Activated naive CD8-positive, alpha-beta T cell treated with anti-CD3 and anti-CD28 coated beads for 36 hours (primary cell): ENCODE results near the gene DCC. TPM values are rescaled to one million over a fixed set of nuclear protein-coding genes. Genes with fewer than 3 reads are reported as not detected.

Source experiments
- DNase-seq: peaks from one replicate; pipeline ENCODE4 v3.0.0; 2021
- H3K27ac Mint-ChIP-seq: one replicate; pipeline ENCODE4 v1.8.0; 2022; ENCODE audit warnings: mild to moderate bottlenecking, moderate library complexity, mixed read lengths
- H3K27me3 Mint-ChIP-seq: one replicate; pipeline ENCODE4 v1.8.0; 2022; ENCODE audit warnings: mild to moderate bottlenecking, mixed read lengths
- H3K36me3 Mint-ChIP-seq: one replicate; pipeline ENCODE4 v1.8.0; 2021; ENCODE audit warnings: mild to moderate bottlenecking, mixed read lengths
- H3K4me1 Mint-ChIP-seq: one replicate; pipeline ENCODE4 v1.8.0; 2021; ENCODE audit warnings: mixed read lengths
- H3K4me3 Mint-ChIP-seq: one replicate; pipeline ENCODE4 v1.8.0; 2022; ENCODE audit warnings: mild to moderate bottlenecking, moderate library complexity, mixed read lengths
- H3K9me3 Mint-ChIP-seq: one replicate; pipeline ENCODE4 v1.8.0; 2022; ENCODE audit warnings: mixed read lengths
- total RNA-seq, 2 experiments: library from RNA; stranded (reverse); gene quantifications; one replicate each; pipeline ENCODE4 v1.2.3, GENCODE V29; 2021

The DCC gene
- total RNA-seq, 2 experiments from 2014 or later = not detected

DNA sequence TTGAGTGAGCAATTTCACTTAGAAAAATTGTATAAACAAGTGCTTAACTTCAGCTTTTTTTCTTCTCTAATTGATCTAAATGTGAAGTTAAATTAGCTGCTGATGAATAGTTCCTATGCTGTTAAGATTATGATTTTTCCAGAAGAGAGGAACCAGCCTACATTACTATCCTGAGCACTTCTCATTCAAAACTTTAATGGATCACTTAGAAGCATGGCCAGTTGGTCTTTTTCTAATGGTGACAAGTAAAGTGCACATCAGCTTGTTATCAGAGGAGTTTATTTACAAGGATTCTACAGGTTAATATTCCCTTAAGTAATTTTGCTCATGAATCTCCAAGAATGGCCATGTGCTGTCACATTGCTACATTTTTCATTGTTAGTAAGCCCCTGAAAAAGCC lies 37.1 kb downstream of the DCC start:
- DNase-seq = no peak
- peaks cover 3% of the 10 kb centered on the region for H3K9me3 Mint-ChIP-seq
- no peak overlapping the region for H3K4me3 Mint-ChIP-seq
- H3K4me1 Mint-ChIP-seq = no peaks in the 10 kb centered on the region
- H3K27ac Mint-ChIP-seq = no peak overlapping the region
- no peaks in the 10 kb centered on the region for H3K27me3 Mint-ChIP-seq
- H3K36me3 Mint-ChIP-seq = no peaks in the 10 kb centered on the region

DNA sequence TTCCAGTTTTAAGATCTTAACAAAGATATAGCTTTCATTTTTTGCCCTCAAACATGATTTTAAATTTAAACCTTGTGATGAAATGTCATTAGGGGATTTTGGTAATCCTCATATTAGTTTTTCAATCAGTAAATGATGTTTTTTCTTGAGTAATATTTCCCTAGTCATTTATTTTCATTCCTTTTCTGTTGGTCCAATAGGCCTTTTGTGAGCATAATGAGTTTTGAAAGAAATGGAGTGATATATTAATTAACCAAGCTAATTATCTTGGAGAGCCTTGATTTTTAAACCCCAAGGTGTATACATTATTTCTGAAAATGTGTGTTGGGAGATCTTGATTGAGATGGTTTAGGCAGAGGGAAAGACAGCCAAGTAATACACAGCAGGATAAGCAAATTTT lies 46.3 kb downstream of the DCC start:
- Mint-ChIP-seq H3K4me1 (no peaks in the 10 kb centered on the region), H3K9me3 (no peaks in the 10 kb centered on the region), H3K4me3 (no peak overlapping the region), H3K27me3 (no peaks in the 10 kb centered on the region), H3K36me3 (no peaks in the 10 kb centered on the region), H3K27ac (no peak overlapping the region)
- DNase-seq = no peak

DNA sequence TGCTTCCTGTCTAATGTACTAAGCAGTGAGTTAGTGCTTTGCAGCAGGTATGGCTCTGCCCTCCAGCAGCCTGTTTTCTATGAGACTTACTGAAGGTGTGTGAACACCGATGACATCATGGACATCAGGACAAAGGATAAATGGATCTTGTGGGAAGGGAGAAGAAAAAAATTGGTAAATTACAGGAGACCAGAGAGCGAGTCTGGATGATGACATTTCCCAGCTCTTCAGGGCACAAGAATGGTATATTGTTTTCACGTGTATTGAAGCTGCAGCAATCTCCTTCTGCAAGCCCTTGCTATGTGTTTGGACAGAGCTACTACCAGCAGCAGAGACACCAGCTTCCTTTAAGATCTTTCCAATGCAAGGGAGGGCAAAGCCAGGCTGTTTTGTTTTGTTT lies 47.2 kb downstream of the DCC start:
- Mint-ChIP-seq H3K36me3 (no peaks in the 10 kb centered on the region), H3K4me3 (no peak overlapping the region), H3K4me1 (no peaks in the 10 kb centered on the region), H3K27ac (no peak overlapping the region), H3K9me3 (no peaks in the 10 kb centered on the region), H3K27me3 (no peaks in the 10 kb centered on the region)
- no peak for DNase-seq

DNA sequence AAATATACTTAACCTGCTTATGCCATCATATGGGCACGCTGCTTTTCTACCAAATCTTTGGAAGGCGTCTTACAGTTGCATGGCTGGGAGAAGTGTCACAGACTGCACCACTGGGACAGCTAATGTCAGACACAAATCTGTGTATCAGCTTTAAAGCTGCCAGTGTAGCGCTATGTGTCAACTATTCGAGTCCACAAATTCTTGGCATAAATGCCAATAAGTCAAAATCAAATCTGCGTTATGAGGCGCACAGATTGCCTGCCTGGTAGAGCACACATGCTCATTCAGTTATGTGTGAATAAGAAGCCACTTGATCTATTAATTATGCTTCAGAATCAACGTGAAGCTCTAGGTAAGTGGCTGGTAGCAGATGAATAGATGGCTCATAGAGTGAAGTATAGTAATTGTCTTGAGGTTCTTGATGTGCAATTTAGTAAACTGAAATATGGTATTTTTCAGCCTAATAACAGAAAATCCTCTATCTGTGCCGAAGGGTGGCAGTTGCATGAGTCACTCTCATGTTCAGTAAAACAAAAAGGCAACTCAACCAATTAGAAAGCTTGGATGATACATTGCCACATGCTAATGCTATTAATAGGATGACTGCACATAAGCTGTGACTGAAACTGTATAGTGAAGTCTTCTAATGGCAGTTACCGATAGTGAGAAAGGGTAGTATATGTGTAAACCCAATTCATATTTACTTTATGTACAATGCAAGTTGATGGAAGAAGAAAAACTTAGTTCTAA lies 52.0 kb downstream of the DCC start:
- peaks cover 1% of the 10 kb centered on the region for H3K9me3 Mint-ChIP-seq
- no peaks in the 10 kb centered on the region for H3K4me1 Mint-ChIP-seq
- H3K27ac Mint-ChIP-seq = no peak overlapping the region
- no peak overlapping the region for H3K4me3 Mint-ChIP-seq
- no peak for DNase-seq
- H3K36me3 Mint-ChIP-seq = no peaks in the 10 kb centered on the region
- H3K27me3 Mint-ChIP-seq = no peaks in the 10 kb centered on the region

DNA sequence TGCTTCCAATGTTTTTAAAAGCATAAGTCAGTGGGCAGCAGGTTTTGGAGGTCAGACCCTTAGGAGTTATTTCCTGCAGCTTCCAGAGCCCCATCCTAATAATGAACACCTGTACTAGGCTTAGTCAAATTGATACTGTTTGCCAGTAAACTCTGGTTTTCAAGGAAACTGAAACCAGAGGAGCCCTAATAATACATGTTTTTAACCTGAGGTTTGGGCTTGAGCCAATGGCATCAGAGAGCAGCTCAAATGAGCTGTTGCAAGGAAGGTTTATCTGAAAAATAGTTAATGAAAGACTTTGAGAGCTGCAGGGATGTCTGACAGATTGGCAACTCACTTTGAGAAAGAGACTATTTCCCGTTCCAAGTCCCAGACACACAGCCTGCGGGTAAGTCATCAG lies 54.6 kb downstream of the DCC start:
- H3K4me3 Mint-ChIP-seq = no peak overlapping the region
- no peaks in the 10 kb centered on the region for H3K27me3 Mint-ChIP-seq
- H3K4me1 Mint-ChIP-seq = no peaks in the 10 kb centered on the region
- H3K9me3 Mint-ChIP-seq = peaks cover 1% of the 10 kb centered on the region
- DNase-seq = no peak
- H3K36me3 Mint-ChIP-seq = no peaks in the 10 kb centered on the region
- no peak overlapping the region for H3K27ac Mint-ChIP-seq

DNA sequence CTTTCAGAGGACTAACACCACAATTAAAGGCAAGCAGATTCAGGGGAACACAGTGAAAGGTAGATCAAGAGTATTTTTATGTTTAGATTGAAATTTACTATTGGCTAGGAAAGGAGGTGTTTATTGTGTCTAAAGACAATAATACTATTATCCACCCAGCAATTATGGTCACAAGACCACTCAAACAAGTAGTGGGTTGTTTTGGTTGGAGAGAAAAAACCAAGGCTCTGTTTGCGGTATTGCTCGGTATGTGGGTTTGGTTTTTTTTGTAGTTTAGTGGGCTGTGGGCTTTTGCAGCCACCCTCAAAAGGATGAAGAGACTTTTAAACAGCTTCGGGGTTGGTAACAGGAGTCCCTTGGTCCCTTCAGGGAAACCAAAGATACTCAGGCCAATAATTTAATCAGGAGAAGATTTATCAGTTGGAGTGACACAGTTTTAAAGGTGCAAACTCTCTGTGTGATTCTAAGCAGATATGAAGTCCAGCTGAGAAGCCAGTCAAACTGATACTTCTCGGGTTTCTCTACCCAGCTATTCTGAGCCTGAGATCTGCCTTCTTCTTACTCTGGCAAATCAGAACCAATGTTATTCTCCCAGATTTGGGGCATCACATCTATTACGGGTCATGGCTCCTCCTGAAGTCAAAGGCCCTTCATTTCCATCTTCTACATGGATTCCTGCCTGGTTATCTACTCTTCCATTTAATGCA lies 55.3 kb downstream of the DCC start:
- Mint-ChIP-seq H3K27me3 (no peaks in the 10 kb centered on the region), H3K36me3 (no peaks in the 10 kb centered on the region), H3K4me1 (no peaks in the 10 kb centered on the region), H3K4me3 (no peak overlapping the region), H3K27ac (no peak overlapping the region), H3K9me3 (peaks cover 1% of the 10 kb centered on the region)
- DNase-seq = no peak

DNA sequence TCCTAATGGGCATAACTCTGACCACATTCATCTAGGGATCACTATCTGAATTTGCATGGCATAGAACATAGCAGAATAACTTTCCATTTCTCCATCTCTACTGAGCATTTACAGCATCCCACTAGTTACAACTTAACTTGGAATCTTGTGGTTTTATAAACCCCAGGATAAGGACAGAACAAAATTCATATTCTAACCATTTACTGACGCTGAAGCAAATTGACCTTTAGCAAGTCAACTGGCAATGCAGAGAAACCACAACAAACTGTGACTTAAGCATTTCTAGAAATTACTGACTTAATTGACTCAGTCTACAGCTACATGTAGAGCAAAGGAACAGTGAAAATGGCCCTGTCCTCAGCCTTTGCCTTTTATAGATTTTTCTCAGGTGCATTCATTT lies 61.2 kb downstream of the DCC start:
- DNase-seq = no peak
- no peaks in the 10 kb centered on the region for H3K27me3 Mint-ChIP-seq
- H3K4me3 Mint-ChIP-seq = no peak overlapping the region
- no peaks in the 10 kb centered on the region for H3K4me1 Mint-ChIP-seq
- H3K9me3 Mint-ChIP-seq = no peaks in the 10 kb centered on the region
- no peaks in the 10 kb centered on the region for H3K36me3 Mint-ChIP-seq
- no peak overlapping the region for H3K27ac Mint-ChIP-seq

DNA sequence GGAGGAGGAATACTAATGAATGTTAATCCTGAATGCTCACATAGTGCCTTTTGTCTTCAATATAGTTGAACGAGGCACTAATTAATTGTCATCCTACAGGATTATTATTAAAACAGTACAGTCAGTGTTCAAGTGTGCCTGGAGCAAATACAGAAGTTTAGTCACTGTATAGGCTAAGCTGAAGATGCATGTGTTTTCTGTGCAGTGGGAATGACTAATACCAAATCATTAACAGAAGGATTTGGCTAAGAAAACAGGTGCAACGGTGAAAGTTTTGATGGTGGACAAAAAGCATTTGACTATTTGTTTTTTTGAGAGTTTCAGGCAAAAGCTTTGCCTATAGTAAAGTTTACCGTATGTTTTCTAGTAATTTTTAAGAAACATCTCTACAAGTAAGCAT lies 62.8 kb downstream of the DCC start:
- H3K36me3 Mint-ChIP-seq = no peaks in the 10 kb centered on the region
- no peak for DNase-seq
- no peaks in the 10 kb centered on the region for H3K9me3 Mint-ChIP-seq
- H3K4me3 Mint-ChIP-seq = no peak overlapping the region
- no peaks in the 10 kb centered on the region for H3K4me1 Mint-ChIP-seq
- H3K27me3 Mint-ChIP-seq = no peaks in the 10 kb centered on the region
- H3K27ac Mint-ChIP-seq = no peak overlapping the region

DNA sequence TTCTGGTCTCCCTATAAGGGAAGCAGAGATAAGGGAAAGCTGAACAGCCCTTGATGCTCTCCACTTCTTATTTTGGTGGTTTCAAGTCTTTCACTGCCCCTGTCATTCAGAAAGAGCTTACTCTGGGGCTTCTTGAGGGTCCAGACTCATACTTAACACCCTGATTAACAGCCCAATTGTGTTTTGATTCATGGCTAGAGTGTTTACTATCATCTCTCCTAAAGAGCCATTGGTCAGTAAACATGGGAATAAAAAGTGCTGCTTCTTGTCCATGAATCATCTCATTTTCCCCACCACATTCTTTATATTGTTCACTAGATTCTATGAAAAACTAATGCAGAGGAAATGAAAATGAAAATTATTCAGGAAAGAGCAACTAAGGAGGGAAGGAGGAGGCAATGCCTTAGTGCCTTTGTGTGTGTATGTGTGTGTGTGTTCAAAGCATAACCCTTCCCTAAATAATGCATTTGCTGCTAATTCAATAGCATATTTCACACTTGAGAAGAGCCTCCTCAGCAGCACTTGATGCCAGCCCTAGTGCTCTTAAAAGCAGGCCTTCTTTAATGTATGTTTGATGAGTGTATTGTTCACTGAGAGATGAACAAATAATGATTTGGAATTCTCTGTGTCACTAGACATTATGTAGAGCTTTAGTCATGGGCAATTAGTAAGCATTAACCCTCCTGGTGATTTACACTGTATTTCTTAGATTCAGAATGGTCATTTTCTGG lies 63.5 kb downstream of the DCC start:
- no peak overlapping the region for H3K4me3 Mint-ChIP-seq
- DNase-seq = no peak
- H3K4me1 Mint-ChIP-seq = no peaks in the 10 kb centered on the region
- no peaks in the 10 kb centered on the region for H3K36me3 Mint-ChIP-seq
- no peak overlapping the region for H3K27ac Mint-ChIP-seq
- H3K27me3 Mint-ChIP-seq = no peaks in the 10 kb centered on the region
- no peaks in the 10 kb centered on the region for H3K9me3 Mint-ChIP-seq

DNA sequence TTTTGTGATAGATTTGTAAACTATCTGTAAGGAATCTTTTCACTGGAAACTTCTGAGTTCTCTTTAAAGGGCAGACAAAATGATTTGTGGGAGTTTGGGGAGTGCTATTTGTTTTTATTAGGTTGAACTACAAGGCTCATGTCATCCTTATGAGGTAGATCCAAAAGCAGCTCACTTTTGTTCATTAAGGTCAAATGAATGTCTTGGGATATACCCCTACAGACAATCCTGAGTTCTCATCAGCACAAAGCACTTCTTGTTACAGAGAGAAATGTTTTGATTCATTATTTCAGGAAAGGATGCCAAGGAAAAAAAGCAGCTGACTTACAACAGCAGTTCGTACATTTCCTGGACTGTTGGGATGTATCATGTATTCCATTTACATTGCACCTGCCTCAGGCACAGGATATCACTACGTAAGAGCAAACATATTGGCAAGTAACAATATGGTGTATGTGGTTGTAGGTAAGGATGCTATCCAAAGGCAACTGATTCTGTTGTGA lies 68.9 kb downstream of the DCC start:
- H3K27me3 Mint-ChIP-seq = no peaks in the 10 kb centered on the region
- no peak for DNase-seq
- H3K36me3 Mint-ChIP-seq = no peaks in the 10 kb centered on the region
- H3K27ac Mint-ChIP-seq = no peak overlapping the region
- H3K4me1 Mint-ChIP-seq = no peaks in the 10 kb centered on the region
- H3K9me3 Mint-ChIP-seq = no peaks in the 10 kb centered on the region
- no peak overlapping the region for H3K4me3 Mint-ChIP-seq

DNA sequence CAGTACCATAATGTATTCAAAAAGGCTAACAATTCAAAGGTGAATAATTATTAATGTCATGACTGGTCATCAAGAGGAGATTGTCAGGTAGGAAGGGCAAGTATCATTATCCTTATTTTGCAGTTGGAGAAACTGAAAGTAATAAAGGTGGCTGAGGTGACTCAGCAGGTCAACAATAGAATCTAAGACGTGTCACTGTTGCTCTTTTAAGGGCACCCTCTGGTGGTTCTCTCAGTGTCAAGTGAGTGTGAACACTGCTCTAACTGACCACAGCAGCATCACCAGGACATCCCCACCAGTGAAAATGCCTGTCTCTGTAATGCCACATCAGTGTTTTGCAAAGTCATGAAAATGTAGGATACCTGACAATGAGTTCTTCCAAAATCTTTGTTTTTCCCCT lies 69.7 kb downstream of the DCC start:
- no peak overlapping the region for H3K4me3 Mint-ChIP-seq
- H3K27me3 Mint-ChIP-seq = no peaks in the 10 kb centered on the region
- H3K9me3 Mint-ChIP-seq = no peaks in the 10 kb centered on the region
- H3K36me3 Mint-ChIP-seq = no peaks in the 10 kb centered on the region
- H3K4me1 Mint-ChIP-seq = no peaks in the 10 kb centered on the region
- no peak overlapping the region for H3K27ac Mint-ChIP-seq
- no peak for DNase-seq

DNA sequence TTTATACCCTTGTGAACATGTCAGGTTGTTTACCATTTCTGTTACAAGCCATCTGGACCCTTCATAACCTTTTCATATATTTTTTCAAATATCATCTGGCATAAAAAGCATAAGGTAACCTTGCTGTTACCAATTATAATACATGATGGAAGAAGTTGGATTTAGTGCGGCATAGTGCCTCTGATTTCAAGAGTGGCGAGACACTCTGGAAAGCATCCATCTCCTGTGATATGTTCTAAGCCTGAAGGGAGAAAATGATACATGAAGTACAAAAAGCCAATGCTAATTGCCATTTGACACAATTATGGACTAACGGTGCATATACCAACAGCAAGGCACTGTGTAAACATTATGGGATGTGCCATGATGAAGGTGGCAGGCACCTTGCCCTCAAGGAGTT lies 75.1 kb downstream of the DCC start:
- Mint-ChIP-seq H3K4me1 (no peaks in the 10 kb centered on the region), H3K36me3 (no peaks in the 10 kb centered on the region), H3K27ac (no peak overlapping the region), H3K4me3 (no peak overlapping the region), H3K27me3 (no peaks in the 10 kb centered on the region), H3K9me3 (peaks cover 2% of the 10 kb centered on the region)
- DNase-seq = no peak

DNA sequence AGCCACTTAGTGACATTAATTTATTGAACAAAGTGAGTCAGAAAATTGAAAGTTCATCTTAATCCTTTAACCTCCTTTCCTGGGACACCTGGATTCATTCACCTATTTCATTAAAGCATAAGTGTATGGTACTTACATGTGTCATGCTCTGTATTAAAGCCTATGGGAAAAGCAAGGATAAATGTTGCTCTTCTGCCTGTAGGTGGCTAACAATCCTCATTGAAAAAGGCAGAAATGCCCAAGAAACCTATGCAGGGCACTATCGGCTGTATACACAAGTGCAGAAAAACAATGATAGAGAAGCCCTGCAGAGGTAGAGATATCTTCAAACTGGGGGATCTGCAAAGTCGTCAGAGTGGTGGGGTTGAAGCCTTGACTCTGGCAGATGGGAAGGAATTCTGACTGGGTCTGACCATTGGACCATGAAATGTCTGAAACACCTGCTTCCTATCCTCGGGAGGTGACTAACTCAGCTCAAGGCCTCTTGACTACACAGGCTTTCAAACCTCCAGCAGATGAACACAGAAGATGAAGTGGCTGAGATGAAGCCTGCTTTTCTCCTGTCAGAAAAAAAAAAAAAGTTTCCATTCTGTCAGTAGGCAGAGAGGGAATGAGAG lies 83.1 kb downstream of the DCC start:
- H3K27me3 Mint-ChIP-seq = no peaks in the 10 kb centered on the region
- H3K36me3 Mint-ChIP-seq = no peaks in the 10 kb centered on the region
- H3K9me3 Mint-ChIP-seq = peaks cover 2% of the 10 kb centered on the region
- no peaks in the 10 kb centered on the region for H3K4me1 Mint-ChIP-seq
- DNase-seq = no peak
- no peak overlapping the region for H3K4me3 Mint-ChIP-seq
- no peak overlapping the region for H3K27ac Mint-ChIP-seq

DNA sequence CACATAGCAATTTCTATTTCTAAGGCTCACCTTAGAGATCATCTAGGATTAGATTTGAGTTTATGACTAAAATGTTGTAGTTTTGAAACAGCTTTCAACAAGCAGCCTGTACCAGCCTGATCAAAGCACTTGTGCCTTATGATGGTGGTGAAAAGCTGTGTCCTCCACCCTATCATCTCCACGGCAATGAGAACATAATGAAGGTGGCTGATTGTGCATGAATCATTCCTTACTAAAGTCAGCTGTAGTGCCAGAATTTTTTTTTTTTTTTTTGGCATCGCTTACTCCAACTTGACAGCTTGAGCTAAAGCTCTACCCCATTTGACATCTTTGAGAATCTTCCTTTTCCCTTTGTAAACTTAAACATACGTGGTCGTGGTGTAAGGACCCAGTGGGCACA lies 86.0 kb downstream of the DCC start:
- Mint-ChIP-seq H3K27ac (no peak overlapping the region), H3K4me1 (no peaks in the 10 kb centered on the region), H3K4me3 (no peak overlapping the region), H3K9me3 (no peaks in the 10 kb centered on the region), H3K36me3 (no peaks in the 10 kb centered on the region), H3K27me3 (no peaks in the 10 kb centered on the region)
- DNase-seq = no peak

DNA sequence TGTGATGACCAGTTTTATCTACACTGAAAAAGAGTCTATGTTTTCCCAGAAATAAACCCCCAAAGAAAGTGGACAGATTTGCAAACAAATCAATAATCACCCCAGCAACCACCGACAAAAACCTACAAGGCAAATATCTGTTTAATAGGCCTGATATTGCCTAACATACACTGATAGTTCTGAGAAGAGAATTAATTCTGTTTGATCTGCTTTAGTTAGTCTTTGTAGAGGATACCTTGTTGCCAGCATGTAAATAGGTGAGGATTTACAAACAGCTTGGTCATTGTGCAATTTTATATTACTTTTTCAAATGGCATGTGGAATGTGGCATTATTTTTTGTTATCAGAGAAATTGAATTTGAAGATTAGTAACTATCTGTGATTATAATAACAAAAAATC lies 86.5 kb downstream of the DCC start:
- no peaks in the 10 kb centered on the region for H3K36me3 Mint-ChIP-seq
- no peak for DNase-seq
- no peaks in the 10 kb centered on the region for H3K27me3 Mint-ChIP-seq
- H3K4me3 Mint-ChIP-seq = no peak overlapping the region
- no peak overlapping the region for H3K27ac Mint-ChIP-seq
- no peaks in the 10 kb centered on the region for H3K4me1 Mint-ChIP-seq
- no peaks in the 10 kb centered on the region for H3K9me3 Mint-ChIP-seq
